Osteoblast (primary cell): ENCODE measurements around the gene CFAP210. TPM values are rescaled to one million over a fixed set of nuclear protein-coding genes. Genes with fewer than 3 reads are reported as not detected.
"Not testable (repeated sequence)": the region's sequence is repeated elsewhere in the genome, so short reads cannot be mapped to it uniquely, and the experiment has no call there.

ENCODE experiments used
- DNase-seq: peaks from one replicate; pipeline ENCODE4 v3.0.0; 2011; ENCODE audit warnings: low spot score, mixed read lengths; ENCODE audit not compliant: insufficient read length; ENCODE audit errors: missing footprints
- H2AFZ ChIP-seq: 2 replicates; pipeline ENCODE4 v1.6.0; 2011; ENCODE audit warnings: mild to moderate bottlenecking, low read length
- H3K27ac ChIP-seq: 2 replicates; pipeline ENCODE4 v1.5.1; 2011; ENCODE audit warnings: mild to moderate bottlenecking, low read depth, low read length, moderate library complexity
- H3K27me3 ChIP-seq: 2 replicates; pipeline ENCODE4 v1.6.0; 2012; ENCODE audit warnings: mild to moderate bottlenecking, control low read depth, inconsistent platforms, low read length, moderate library complexity; ENCODE audit not compliant: insufficient read depth
- H3K36me3 ChIP-seq: 2 replicates; pipeline ENCODE4 v1.5.1; 2011; ENCODE audit warnings: mild to moderate bottlenecking, low read length, control low read depth, moderate library complexity; ENCODE audit not compliant: insufficient read depth
- H3K4me1 ChIP-seq: 2 replicates; pipeline ENCODE4 v1.5.1; 2011; ENCODE audit warnings: mild to moderate bottlenecking, low read length, control low read depth, moderate library complexity; ENCODE audit not compliant: insufficient read depth
- H3K4me2 ChIP-seq: 2 replicates; pipeline ENCODE4 v1.6.0; 2011; ENCODE audit warnings: mild to moderate bottlenecking, low read length; ENCODE audit not compliant: insufficient read depth
- H3K4me3 ChIP-seq: fragments of 200-600 bp; sonication (generic); 3 replicates; pipeline ENCODE4 v1.5.1; 2012; ENCODE audit warnings: mild to moderate bottlenecking, low read length, inconsistent platforms; ENCODE audit not compliant: insufficient read depth
- H3K79me2 ChIP-seq: 2 replicates; pipeline ENCODE4 v1.6.0; 2012; ENCODE audit warnings: mild to moderate bottlenecking, low read length, control low read depth, inconsistent platforms; ENCODE audit not compliant: insufficient read depth
- H3K9me3 ChIP-seq: 2 replicates; pipeline ENCODE4 v1.5.1; 2011; ENCODE audit warnings: low read depth, low read length, control low read depth
- H4K20me1 ChIP-seq: 2 replicates; pipeline ENCODE4 v1.6.0; 2012; ENCODE audit warnings: mild to moderate bottlenecking, low read length, control low read depth; ENCODE audit not compliant: insufficient read depth
- total RNA-seq: library from RNA; depleted of rRNA; stranded (reverse); fragments of >200 nt; gene quantifications from 2 replicates; pipeline ENCODE4 v1.2.3, GENCODE V29; 2012
- TF ChIP-seq, protein P1 (sequence below): IDR thresholded peaks from 2 replicates; pipeline ENCODE4 v1.5.1; 2011; ENCODE audit warnings: mild to moderate bottlenecking, low read depth, low read length, moderate library complexity; ENCODE audit errors: extremely low read depth

The CFAP210 gene
- total RNA-seq, 1 donor = 0.36 TPM

DNA sequence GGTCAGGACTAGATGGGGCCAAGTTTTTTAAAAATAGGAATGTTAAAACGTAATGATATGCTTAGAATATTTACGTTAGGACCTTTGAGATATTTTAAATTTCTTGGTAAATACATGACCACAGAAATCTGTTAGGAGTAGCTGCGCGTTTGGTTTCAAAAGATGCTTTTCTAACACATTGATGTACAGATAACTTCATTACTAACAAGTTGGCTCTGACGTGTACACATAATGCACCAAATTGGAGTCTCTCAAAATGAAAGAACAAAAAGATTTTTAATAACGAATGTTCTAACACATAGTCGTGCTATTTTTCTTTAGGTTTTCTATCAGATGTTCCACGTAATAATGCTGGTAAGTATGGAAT lies 672 bp upstream of the CFAP210 start:
- Histone ChIP-seq H3K4me1 (peaks cover 7% of the 10 kb centered on the region), H3K27me3 (no peaks in the 10 kb centered on the region), H2AFZ (peak overlapping the region; percentile 99), H3K9me3 (no peaks in the 10 kb centered on the region), H3K4me2 (peak overlapping the region; percentile 100), H3K4me3 (peak overlapping the region; percentile 82), H4K20me1 (no peaks in the 10 kb centered on the region), H3K36me3 (no peaks in the 10 kb centered on the region), H3K79me2 (peaks cover 2% of the 10 kb centered on the region), H3K27ac (peak overlapping the region; percentile 90)
- TF ChIP-seq, protein P1, sequence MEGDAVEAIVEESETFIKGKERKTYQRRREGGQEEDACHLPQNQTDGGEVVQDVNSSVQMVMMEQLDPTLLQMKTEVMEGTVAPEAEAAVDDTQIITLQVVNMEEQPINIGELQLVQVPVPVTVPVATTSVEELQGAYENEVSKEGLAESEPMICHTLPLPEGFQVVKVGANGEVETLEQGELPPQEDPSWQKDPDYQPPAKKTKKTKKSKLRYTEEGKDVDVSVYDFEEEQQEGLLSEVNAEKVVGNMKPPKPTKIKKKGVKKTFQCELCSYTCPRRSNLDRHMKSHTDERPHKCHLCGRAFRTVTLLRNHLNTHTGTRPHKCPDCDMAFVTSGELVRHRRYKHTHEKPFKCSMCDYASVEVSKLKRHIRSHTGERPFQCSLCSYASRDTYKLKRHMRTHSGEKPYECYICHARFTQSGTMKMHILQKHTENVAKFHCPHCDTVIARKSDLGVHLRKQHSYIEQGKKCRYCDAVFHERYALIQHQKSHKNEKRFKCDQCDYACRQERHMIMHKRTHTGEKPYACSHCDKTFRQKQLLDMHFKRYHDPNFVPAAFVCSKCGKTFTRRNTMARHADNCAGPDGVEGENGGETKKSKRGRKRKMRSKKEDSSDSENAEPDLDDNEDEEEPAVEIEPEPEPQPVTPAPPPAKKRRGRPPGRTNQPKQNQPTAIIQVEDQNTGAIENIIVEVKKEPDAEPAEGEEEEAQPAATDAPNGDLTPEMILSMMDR = no peak
- DNase-seq = no peak

DNA sequence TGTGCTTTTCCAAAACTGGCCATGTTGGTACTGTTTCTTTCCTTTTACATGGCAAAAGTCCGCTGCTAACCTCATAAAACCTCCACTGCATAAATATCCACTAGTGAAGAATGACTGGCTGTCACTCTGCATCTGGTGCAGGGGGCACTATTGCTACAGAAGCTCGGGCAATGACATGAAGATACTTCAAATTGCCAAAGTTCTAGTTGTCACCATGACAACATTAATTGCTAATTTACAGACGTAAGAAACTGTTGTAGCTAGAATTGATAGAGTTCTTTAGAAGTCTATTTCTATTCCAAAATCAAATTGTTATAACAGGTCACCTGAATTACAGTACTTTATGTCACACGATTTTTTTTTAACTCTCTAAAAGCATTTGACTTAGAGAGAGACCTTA lies 845 bp downstream of the CFAP210 start:
- TF ChIP-seq, protein P1 = peak; percentile 10
- peak overlapping the region; percentile 99 for H2AFZ ChIP-seq
- H3K9me3 ChIP-seq = no peaks in the 10 kb centered on the region
- H3K4me1 ChIP-seq = peaks cover 7% of the 10 kb centered on the region
- no peaks in the 10 kb centered on the region for H3K79me2 ChIP-seq
- no peaks in the 10 kb centered on the region for H4K20me1 ChIP-seq
- peak overlapping the region; percentile 82 for H3K4me3 ChIP-seq
- H3K36me3 ChIP-seq = no peaks in the 10 kb centered on the region
- H3K27ac ChIP-seq = peak overlapping the region; percentile 90
- DNase-seq = no peak
- no peaks in the 10 kb centered on the region for H3K27me3 ChIP-seq
- H3K4me2 ChIP-seq = peak overlapping the region; percentile 100

DNA sequence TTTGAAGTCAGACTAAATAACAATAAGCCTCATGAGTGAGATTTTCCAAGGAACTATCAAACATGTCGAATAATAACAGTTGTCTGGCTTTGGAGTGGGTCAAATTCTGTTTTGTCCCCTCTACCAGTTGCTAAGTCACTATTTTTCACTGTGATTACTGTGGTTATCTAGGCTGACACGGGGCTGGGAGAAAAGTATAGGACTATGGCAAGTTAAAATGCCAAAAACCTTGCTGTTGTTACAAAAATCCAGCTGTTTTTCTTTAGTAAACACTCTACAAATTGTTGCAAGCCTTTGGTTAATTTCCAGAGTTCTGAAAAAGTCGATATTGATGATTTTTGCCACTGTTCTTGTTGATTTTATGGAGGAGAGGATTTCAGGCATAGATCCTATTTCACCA lies 1.5 kb downstream of the CFAP210 start:
- H3K9me3 ChIP-seq = no peaks in the 10 kb centered on the region
- no peak overlapping the region for H3K4me3 ChIP-seq
- no peaks in the 10 kb centered on the region for H4K20me1 ChIP-seq
- H3K27me3 ChIP-seq = no peaks in the 10 kb centered on the region
- H3K4me2 ChIP-seq = no peak overlapping the region
- H3K4me1 ChIP-seq = peaks cover 7% of the 10 kb centered on the region
- H3K27ac ChIP-seq = no peak overlapping the region
- DNase-seq = no peak
- TF ChIP-seq, protein P1 = no peak
- no peak overlapping the region for H2AFZ ChIP-seq
- no peaks in the 10 kb centered on the region for H3K36me3 ChIP-seq
- H3K79me2 ChIP-seq = no peaks in the 10 kb centered on the region

DNA sequence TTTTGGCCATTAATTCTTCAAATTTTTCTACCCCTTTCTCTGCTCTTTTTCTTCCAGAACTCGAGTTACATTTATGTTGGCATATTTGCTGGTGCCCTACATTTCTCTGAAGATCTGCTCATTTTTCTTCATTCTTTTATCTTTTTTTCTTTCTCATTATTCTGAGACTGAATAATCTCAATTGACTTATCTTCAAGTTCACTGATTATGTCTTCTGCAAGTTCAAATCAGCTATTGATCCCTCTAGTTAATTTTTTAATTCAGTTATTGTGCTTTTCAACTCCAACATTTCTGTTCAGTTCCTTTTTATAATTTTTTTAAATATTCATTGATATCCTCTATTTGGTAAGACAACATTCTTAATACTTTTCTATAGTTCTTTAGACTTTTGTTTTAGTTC lies 3.2 kb downstream of the CFAP210 start:
- Histone ChIP-seq H3K4me3 (no peak overlapping the region), H3K9me3 (no peaks in the 10 kb centered on the region), H3K4me2 (no peak overlapping the region), H4K20me1 (no peaks in the 10 kb centered on the region), H3K27me3 (no peaks in the 10 kb centered on the region), H3K4me1 (peaks cover 7% of the 10 kb centered on the region), H2AFZ (no peak overlapping the region), H3K36me3 (no peaks in the 10 kb centered on the region), H3K79me2 (no peaks in the 10 kb centered on the region), H3K27ac (no peak overlapping the region)
- TF ChIP-seq, protein P1 = no peak
- no peak for DNase-seq

DNA sequence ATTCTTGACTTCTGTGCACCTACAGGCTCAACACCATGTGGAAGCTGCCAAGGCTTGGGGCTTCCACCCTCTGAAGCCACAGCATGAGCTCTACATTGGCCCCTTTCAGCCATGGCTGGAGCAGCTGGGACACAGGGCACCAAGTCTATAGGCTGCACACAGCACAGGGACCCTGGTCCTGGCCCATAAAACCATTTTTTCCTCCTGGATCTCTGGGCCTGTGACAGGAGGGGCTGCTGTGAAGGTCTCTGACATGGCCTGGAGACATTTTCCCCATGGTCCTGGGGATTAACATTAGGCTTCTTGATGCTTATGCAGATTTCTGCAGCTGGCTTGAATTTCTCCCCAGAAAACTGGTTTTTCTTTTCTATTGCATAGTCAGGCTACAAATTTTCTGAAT lies 6.3 kb downstream of the CFAP210 start:
- H3K27me3 ChIP-seq, H3K79me2 ChIP-seq, H2AFZ ChIP-seq, H3K9me3 ChIP-seq, H3K4me3 ChIP-seq, H3K27ac ChIP-seq, DNase-seq, H3K36me3 ChIP-seq, H3K4me2 ChIP-seq, H4K20me1 ChIP-seq, H3K4me1 ChIP-seq: not testable (repeated sequence)

DNA sequence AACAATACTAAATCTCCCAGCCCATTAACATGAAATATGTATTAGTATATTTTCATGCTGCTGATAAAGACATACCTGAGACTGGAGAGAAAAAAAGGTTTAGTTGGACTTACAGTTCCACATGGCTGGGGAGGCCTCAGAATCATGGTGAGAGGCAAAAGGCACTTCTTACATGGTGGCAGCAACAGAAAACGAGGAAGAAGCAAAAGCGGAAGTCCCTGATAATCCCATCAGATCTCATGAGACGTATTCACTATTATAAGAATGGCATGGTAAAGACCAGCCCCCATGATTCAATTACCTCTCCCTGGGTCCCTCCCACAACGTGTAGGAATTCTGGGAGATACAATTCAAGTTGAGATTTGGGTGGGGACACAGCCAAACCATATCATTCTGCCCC lies 7.4 kb downstream of the CFAP210 start:
- not testable (repeated sequence) for DNase-seq, H3K27ac ChIP-seq, H3K79me2 ChIP-seq, H3K4me3 ChIP-seq, H3K9me3 ChIP-seq, H3K4me1 ChIP-seq, H3K36me3 ChIP-seq, H2AFZ ChIP-seq, H3K27me3 ChIP-seq, H3K4me2 ChIP-seq, H4K20me1 ChIP-seq
